ENCODE data around the gene RPS21. TPM values are rescaled to one million over a fixed set of nuclear protein-coding genes. Genes with fewer than 3 reads are reported as not detected.
A peak's percentile ranks its signal among the peaks of the same experiment; 100 is the strongest.
"Not testable (repeated sequence)": the region's sequence is repeated elsewhere in the genome, so short reads cannot be mapped to it uniquely, and the experiment has no call there.

Gene RPS21
- total RNA-seq, 1 donor from 2014 or later = 719 TPM

DNA sequence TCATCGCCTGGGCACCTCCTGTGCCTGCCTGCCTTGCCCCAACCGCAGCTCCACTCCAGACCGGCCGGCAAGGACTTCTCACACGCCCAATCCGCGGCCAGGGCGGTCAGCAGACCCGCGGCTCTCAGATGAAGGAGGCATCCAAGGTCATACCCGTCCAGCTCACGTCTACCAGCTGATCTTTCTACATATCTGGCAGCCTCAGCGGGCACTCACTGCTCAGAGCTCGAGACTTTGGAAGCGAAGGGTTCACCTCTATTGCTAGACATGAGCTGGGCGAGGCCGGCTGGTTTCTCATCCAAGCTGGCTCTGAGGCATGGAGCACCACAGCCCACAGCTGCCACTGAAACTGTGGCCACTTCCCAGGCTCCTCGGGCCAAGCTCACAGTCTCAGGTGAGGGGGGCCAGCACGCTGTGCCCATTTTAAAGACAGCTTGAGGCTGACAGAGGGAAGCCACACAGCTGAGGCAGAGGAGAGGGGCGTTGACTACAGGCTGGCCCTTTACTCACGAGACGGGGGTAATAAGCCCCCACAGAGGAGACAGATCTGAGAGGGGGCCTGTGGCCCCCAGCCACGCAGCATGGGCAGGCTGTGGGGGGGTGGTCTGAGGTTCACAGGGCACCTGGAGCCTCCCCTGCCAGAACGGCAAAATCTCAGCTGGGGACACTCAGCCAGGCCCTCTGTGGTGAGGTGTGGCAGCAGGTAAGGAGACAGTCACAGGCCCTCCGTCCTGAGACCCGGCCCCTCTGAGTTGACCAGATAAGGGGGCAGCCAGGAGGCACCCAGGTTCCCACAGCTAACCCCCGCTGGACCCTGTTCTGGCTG, 21.8 kb upstream of the RPS21 start:
- DNase-seq (ENCODE audit: low read depth in 2 of 2) = peak in 1 of 2 donors; percentile 47

DNA sequence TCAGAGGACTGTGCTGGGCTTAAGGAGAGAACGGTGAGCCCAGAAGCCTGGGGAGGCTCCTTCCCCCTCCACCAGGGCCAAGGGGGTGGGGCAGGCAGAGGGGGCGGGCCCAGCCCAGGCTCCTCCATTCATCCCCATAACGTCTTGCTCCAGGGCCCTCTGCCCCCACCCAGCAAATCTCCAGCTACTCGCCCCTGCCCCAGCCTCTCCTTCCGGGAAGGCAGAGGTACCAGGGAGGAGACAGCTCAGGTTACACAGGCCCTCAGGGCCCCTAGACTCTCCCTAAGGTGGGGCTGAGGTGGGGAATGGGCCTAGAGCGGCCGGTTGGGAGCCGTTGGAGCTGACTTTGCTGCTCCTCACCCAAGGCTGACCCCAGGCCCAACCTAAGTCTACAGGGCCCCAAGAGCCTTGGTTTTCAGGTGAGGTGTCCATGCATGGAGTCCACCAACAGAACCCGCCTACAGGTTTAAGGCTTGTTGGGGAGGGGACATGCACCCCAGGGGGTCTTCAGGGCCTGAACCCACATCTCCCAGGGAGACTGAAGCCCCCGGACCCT, 21.0 kb upstream of the RPS21 start:
- DNase-seq (ENCODE audit: low read depth in 2 of 2) = no peak

DNA sequence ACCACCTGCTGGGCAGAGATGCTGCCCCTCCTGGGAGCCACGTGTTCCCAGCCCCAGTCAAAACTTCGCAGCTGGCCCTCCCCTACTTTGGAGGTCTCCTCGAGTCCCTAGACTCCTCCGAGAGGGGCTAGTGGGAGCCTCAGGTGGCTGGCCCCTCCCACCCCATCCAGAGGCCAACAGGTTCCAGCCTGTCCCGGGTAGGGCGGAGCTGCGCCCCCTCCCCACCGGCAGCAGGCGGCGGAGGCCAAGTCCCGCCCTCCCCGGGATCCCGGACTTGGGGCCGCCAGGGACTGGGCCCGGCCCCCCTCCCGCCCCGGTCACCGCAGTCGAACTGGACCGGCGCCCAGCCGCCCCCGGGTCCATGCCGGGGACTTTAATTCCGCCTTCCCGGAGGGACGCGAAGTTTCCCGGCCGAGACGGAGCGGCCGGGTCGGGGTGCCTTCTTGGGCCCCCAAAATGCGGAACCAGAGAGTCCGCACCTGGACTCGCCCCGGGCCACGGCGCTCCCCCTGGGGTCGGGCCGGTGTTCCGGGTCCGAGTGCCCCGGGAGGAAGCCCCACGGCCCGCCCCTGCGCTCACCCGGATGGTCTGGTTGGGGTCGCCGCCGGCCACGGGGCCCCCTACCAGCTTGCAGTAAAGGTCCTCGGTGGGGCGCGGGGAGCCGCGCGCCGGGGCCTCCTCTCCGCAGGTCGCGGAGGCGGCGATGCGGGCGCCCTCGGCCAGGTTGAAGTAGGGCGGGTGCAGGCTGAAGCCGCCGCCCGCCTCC, 20.4 kb upstream of the RPS21 start:
- peak in 1 of 2 donors; percentile 52 for DNase-seq (ENCODE audit: low read depth in 2 of 2)

DNA sequence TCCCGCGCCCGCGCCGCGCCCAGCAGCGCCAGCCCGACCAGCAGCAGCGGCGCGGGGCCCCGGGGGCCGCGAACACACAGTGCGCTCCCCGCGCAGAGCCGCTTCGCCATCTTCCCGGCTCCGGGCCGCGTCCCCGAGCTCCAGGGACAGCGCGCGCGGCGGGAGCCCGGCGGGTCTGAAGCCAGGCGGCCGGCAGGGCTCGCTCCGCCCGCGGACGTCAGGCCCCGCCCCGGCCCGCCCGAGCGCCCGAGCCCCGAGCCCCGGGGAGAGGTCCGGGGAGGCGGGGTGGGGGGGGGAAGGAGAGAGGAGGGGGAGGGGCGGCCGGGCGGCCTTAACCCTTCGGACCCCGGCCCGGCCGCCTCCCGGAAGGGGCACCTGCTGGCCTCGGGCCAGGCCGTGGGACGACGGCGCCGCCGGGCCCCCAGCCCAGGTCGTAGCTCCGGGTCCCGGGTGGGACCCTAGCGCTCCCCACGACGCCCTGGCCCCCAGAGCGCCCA, 19.7 kb upstream of the RPS21 start, which contains the start of gene LAMA5:
TSS of gene LAMA5 (minus strand) at position 177 of the 497 bp plus-strand sequence. CDS start at position 110, 67 bp downstream.
- DNase-seq (ENCODE audit: low read depth in 2 of 2) = peak in 1 of 2 donors; percentile 46

DNA sequence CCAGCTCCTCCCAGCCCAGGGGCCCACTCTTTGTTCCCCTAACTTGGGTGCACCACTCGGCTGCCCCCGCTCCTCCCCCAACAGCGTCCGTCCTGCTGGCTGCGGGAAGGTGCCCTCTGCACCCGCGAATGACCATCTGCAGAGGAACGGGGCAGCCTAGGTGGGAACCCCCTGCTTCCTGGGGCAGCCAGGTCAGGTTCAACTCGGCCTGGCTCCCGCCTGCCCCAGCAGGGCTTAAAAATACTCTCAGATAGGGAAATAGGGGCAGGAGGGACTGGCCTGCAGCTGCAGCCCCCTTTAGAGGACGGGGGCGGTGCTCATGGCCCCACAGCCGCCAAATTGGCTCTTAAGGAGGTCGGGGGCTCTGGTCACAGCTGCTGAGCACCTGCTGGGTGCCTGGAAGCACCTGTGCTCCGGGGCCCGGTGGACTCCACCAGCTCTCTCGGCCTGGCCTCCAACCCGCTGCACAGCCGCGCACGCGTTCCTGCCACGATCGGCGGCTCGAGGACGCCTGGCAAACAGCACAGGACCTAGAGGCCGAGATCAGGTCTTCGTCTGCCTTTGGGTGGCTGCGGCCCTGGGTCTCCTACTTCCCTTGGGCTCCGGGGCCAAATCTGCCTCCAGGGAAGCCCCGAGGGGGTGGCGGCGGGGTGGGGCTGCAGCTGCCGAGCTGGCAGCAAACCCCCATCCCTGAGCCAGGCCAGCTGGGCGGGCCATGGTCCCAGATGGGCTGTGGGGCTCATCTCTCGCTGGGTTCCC, 19.1 kb upstream of the RPS21 start:
- DNase-seq (ENCODE audit: low read depth in 2 of 2) = no peak

DNA sequence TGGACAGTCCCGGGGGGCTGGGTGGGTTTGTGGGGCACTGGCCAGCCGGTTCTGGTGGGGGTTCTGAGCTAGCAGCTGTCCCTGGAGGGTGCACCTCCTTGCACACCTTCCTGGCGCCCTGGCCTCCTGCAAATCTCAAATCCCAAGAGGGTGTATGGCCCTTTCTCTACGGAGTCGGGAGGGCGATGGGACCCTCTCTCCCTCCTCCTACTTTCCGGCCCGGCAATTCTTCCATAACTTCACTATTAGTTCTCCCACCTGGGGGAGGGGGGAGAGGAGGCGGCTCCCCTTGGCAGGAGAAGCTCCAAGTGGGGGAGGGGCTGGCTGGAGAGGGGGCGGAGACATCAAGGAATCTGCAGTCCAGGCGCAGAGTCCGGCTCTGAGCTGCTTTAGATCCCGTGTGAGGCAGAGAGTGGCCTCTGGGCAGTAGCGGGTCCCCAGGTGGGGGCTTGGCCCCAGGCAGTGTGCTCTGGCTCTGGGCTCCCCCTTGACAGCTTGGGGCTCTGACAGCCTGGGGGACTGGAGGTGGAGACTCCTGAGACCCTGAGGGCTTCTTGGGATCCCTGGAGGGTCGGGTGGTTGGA, 18.4 kb upstream of the RPS21 start:
- no peak for DNase-seq (ENCODE audit: low read depth in 2 of 2)

DNA sequence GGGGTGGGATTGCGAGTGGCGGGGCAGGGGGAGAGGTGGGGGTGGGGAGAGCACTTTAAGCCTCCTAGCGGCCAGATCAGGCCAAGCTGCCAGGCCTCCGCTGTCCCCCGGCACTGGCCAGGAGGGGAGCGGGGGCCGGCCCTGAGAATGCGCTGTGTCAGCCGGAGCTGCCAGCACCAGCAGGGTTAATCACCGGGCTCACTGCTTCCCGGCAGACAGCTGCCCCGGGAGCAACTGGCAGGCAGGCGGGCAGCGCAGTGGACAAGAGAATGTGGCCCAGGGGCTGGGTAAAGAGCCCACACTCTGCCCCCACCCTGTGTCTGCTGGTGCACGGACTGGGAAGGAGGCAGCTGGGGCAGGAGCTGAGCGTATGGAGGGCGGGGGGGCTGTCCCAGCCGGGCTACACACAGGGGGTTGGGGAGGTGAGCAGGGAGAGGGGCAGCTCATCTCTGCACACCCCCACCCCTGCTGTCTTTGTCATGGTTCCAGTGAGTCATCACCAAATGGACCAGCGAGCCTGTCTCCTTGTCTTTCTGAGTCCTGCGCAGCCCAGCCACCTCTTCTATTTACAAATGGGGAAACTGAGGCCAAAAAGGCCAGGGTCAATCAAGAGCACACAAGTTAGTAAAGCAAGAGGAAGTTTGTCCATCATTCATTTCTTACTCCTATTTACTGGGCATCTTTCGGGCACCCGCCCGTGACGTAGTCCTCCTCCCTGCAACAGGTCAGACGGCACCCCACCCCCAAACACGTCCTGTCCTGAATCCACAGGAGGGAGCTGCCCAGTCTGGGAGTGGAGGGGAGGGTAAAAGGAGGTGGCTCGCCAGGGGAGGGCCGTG, 17.7 kb upstream of the RPS21 start:
- DNase-seq (ENCODE audit: low read depth in 2 of 2) = peak in 1 of 2 donors; percentile 57

DNA sequence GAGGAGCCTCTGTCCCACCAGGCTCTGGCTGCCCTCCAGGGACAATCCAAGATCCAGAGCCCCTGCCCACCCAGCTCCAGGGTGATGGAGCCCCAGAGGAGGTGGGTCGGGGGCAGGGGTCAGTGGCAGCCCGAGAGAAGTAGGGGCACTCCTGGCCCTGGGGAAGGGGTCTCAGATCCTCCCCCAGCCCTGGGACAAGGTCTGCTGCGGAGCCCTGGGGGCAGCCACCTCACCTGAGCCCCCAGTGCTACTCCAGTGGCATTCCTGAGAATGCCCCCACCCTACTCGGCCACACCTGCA, 17.1 kb upstream of the RPS21 start:
- no peak for DNase-seq (ENCODE audit: low read depth in 2 of 2)

DNA sequence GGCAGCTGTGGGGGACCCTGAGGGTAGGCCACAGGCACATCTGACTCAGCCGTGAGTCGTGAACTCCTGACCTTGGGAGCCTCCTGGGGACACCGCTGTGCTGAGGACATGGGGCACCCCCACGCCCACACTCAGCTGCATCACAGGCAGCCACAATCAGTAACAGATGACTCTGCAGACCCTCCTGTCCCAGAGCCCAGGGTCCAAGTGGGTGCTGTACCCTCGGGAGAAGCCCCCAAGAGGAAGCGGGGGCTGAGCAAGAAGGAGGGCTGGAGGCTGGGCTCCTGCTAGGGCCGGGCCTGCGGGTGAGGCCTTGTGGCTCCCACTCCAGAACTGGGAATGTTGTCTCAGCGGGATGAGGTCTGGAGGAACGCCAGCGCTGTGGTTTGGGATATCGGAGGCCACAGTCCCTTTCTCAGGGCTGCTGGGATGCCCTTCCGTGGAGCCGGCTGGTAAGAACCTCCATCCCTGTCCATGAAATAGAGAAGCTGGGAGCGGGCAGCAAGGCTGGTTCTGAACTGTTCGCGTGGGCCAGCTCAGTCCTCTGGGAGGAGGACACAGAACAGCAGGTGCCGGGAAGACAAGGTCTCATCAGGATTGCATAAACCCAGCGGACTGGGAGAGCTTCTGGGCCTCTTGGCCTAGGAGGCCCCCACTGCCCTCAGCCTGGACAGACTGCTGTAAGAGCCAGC, 16.6 kb upstream of the RPS21 start:
- DNase-seq (ENCODE audit: low read depth in 2 of 2) = no peak

DNA sequence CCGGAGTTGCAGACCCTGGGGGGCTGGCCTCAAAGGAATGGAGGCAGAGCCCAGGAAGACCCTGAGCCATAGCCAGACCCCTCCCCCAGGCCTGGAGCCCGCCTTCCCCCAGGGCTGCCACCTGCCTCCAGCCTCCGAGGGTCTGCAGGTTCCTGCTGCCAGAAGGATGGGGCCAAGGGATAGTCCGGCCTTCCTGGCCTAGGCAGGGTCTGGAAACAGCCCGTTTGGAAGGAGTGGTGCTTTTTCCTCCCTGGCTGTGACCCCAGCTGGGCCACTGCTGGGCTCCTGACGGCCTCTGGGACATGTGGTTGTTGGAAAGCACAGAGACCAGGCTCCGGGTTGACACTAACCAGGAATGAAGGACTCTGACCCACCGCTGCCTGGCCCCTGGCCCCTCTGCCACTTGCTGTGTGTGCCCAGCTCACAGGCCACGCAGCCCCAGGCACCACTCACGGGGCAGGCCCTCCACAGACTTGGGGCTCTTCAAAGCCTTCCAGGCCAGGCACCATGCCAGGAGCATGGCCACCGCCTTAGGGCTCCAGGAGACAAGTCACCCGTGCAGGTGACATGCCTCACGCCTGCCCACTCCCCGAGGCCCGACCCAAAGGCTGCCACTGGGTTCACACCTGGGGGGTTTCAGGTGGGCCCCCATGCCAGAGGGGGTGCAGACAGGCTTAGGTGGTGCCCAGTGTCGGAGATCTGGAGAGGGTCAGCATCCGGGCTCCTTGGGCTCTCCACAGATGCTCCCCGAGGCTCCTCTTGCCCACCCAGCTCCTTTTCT, 15.9 kb upstream of the RPS21 start:
- no peak for DNase-seq (ENCODE audit: low read depth in 2 of 2)

DNA sequence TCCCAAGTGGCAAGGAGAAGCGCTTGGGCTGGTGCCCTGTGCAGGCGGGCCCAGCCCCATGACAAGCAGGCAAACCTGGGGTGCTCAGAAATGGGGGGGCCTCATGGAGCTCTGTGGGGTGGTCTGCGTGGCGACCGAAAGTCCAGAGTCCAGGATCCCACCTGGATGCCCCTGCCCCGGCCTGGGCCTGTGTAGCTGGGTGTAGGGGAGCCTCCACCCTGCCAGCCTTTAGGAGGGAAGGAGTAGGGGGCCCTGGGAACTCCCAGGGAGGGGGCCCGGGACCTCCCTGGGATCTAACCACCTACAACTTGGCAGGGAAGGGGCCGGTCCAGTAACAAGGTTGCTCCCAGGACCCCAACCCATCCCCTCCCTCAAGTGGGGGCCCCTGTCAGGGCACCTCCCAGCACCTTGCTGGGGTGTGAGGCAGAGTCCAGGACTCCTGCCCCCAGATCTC, 15.3 kb upstream of the RPS21 start:
- no peak for DNase-seq (ENCODE audit: low read depth in 2 of 2)

DNA sequence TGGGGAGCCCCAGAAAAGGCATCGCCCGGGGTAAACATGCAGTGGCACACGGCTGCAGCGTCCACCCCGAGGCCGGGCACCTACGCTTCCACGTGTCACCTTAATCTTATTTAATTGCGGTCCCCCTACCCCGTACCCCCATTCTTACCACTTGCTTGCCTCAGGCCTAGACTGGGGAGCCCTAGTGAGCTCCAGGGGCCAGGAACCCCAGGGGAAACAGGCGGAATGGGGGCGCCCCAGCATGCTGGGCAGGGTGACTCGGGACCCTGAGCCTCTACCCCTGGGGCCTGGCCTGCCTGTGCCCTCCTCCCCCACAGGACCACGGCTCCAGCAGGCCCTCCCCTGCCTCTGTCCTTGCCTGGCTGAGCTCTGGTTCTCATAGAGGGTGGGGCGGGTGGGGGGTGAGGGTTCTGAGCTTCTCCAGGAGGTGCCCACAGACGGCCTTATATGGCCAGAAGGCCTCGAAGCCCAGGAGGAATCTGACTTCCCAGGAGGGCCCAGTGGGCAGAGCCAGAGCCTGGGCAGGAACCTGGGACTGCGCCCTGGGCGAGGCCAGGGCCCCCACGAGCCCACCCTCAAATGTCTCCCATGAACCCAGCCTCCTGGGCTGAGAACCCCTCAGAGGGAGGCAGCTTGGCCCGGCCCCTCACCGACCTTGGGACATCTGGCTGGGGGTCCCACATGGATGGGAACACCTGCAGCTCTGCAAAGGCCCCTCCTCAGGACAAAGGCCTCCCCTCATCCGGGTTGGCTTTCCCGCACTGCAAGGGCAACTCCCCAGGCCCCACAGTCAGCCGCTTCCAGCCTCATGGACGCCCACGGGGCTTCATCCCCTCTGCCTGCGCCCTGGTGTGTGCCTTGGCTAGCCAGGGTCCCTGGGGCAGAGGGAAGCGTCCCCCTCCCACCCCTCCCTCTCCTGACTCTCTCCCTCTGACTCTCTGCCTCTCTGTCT, 14.6 kb upstream of the RPS21 start:
- DNase-seq (ENCODE audit: low read depth in 2 of 2) = no peak

DNA sequence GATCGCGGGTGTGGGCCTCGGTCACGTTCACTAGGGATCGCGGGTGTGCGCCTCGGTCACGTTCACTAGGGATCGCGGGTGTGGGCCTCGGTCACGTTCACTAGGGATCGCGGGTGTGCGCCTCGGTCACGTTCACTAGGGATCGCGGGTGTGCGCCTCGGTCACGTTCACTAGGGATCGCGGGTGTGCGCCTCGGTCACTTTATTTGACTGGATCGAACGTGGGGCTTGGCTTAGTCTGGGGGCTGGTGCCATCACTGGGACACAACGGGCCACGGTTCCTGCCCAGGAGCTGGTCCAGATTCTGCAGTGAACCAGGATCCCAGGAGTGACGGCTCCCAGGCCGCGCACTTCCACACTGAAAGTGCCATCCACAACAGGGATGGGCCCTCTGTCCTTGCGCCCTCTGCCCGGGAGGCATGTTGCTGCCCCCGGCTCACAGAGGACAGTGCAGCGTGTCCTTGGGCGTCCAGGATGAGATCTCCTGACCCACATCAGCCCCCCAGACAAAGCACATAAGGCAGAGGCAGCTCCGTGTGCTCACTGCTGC, 13.2 kb upstream of the RPS21 start:
- not testable (repeated sequence) for DNase-seq (ENCODE audit: low read depth in 2 of 2)

DNA sequence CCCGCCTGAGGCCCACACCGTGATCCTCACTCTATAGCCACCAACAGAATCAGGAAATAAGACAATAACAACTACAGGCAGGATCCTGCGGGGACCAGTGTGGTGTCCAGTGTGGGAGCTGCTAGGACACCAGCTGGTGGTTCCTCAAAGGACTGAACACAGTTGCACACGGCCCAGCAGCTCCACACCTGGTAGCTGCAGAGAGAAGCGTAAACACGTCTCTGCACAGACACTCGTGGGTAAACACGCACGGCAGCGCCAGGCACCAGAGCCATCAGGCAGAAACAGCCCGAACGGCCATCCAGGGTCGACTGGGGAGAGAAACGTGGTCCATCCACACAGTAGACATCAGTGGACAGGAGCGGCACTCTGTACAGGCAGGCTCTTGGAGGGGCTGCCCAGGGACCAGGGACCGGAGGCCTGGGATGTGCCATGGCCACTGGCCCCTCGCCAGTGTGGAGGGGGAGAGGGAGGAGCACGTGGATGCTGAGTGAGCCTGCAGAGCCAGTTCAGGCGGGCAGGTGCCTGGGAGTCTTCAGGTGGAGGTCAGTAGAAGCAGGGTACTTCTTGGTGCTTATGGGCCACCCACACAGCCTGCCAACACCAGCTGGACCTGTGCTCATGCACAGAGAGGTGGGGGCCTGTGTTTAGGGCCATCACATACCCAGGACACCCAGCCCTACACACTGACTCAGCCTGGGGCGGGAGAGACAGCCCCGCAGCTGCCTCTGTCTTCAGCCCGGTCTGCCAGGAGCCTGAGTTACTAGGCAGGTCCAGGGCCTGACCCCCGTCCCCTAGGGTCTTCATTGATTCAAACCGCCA, 12.4 kb upstream of the RPS21 start:
- no peak for DNase-seq (ENCODE audit: low read depth in 2 of 2)

DNA sequence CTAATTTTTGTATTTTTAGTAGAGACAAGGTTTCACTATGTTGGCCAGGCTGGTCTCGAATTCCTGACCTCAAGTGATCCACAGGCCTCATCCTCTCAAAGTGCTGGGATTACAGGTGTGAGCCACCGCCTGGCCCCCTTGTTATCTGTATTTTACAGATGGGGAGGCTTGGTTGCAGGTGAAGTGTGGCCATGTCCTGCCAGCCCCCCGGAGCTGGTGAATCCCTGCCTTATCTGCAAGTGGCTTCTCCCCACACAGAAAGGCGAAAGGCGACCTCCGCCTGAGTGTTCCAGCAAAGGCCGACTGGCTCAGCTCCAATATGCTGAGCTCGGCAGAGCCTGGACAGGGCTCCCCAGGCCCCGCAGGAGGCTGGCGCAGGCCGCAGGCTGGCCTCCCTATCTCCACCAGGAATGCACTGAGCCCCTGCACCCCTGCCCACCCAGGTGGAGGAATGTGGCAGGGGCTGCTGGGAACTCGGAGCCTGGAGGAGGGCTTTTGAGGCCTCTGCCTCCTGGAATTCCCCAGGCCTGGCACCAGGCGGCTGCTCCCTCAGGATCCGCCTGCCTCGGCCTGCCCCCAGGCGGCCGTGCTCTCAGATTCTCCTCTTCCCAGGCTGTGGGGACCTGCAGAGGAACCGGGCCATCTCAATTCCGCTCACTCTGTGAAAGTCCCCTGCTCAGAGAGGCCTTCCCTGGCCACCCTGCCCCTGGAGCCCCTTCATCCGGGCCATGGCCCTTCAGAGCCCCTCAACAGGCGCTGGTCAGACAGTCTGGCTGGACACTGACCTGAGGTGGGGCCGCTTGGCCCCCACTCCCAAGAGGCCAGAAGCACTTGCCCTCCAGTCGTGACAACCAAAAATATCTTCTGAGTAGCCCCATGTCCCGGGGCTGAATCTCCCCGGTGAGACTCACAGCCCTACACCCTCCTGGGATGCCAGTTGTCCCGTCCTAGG, 10.5 kb upstream of the RPS21 start:
- DNase-seq (ENCODE audit: low read depth in 2 of 2) = peak in 1 of 2 donors; percentile 50

Data from dermis microvascular lymphatic vessel endothelial cell (primary cell).